GM12874 (cell line): ENCODE data around the gene PNP.

Experiments used
- CTCF ChIP-seq: IDR thresholded peaks from 2 replicates; pipeline ENCODE4 v1.5.1; 2011; ENCODE audit warnings: low read depth, mild to moderate bottlenecking, control low read depth, low read length, moderate library complexity; ENCODE audit not compliant: insufficient read depth

The PNP gene

GRCh38 chr14:20499108-20499507, 29.9 kb downstream of the PNP start:
- no peak for TF ChIP-seq CTCF

- no peak for TF ChIP-seq CTCF
Observed at GRCh38 chr14:20499881-20500280, 30.7 kb downstream of the PNP start.

- TF ChIP-seq CTCF: no peak
Observed at GRCh38 chr14:20501346-20501745, 32.1 kb downstream of the PNP start.

- no peak for TF ChIP-seq CTCF
Observed at GRCh38 chr14:20503898-20504297, 34.7 kb downstream of the PNP start.

GRCh38 chr14:20508367-20508766, 39.2 kb downstream of the PNP start:
- TF ChIP-seq CTCF: no peak

GRCh38 chr14:20512177-20512905, 43.1 kb downstream of the PNP start:
- TF ChIP-seq CTCF: no peak

- TF ChIP-seq CTCF: no peak
Observed at GRCh38 chr14:20515846-20516245, 46.6 kb downstream of the PNP start.

- no peak for TF ChIP-seq CTCF
Observed at GRCh38 chr14:20516921-20517320, 47.7 kb downstream of the PNP start.
